Measurements from ENCODE around the gene SH3D19. TPM values are rescaled to one million over a fixed set of nuclear protein-coding genes. Genes with fewer than 3 reads are reported as not detected.
"Not testable (repeated sequence)": the region's sequence is repeated elsewhere in the genome, so short reads cannot be mapped to it uniquely, and the experiment has no call there.

Gene SH3D19
- polyA plus RNA-seq, 2 of the 4 experiments (the other 2 are of a cell fraction), result 15.3 to 22.9 TPM

DNA sequence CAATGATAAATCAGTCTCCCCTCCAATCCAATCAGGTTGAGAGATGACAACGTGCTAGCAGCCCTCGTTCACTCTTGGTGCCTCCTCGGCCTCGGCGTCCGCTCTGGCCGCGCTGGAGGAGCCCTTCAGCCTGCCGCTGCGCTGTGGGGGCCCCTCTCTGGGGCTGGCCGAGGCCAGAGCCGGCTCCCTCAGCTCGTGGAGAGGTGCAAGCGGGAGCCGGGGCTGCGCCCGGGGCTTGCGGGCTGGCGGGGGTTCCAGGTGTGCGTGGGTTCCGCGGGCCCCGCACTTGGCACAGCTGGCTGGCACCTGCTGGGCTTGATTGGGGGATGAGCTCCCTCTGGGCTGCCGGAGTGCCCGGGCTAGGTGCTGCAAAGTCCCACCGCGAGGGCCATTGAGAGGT is 89.4 kb downstream of the SH3D19 start (continued):
- TF ChIP-seq, protein P1, sequence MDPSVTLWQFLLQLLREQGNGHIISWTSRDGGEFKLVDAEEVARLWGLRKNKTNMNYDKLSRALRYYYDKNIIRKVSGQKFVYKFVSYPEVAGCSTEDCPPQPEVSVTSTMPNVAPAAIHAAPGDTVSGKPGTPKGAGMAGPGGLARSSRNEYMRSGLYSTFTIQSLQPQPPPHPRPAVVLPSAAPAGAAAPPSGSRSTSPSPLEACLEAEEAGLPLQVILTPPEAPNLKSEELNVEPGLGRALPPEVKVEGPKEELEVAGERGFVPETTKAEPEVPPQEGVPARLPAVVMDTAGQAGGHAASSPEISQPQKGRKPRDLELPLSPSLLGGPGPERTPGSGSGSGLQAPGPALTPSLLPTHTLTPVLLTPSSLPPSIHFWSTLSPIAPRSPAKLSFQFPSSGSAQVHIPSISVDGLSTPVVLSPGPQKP (IDR thresholded peaks at IDR 0.05; ENCODE audit: low read depth, low read length), result no peak
- TF ChIP-seq FOSB (CRISPR knock-in tag; IDR thresholded peaks at IDR 0.05) (no peak), RARB (CRISPR knock-in tag; IDR thresholded peaks at IDR 0.05) (no peak), RNF2 (IDR thresholded peaks at IDR 0.05; ENCODE audit: borderline replicate concordance, low read depth) (no peak), KDM5A (IDR thresholded peaks at IDR 0.05) (no peak)

DNA sequence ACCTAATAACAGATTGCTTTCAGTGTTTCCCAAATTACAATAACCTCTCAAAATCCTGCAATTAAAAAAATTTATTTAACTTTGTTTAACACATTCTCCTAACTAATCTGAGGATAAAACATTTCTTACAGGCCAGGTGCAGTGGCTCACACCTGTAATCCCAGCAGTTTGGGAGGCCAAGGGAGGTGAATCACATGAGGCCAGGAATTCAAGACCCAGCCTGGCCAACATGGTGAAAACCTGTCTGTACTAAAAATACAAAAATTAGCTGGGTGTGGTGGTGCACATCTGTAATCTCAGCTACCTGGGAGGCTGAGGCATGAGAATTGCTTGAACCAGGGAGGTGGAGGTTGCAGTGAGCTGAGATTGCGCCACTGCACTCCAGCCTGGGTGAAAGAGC is 90.0 kb downstream of the SH3D19 start:
- WGBS (ENCODE audit: missing lambda C conversion rate), result 100% methylated on average over 1 of the region's 1 CpG
- POLR2A ChIA-PET; H3K9me3 ChIP-seq; FAIRE-seq; DNase-seq (ENCODE audit: low read depth in 1 of 2, low spot score in 1 of 2); ATAC-seq; H3K4me3 ChIP-seq; H3K4me2 ChIP-seq; CTCF ChIA-PET; H3K27ac ChIP-seq; H3K4me1 ChIP-seq: not testable (repeated sequence)

DNA sequence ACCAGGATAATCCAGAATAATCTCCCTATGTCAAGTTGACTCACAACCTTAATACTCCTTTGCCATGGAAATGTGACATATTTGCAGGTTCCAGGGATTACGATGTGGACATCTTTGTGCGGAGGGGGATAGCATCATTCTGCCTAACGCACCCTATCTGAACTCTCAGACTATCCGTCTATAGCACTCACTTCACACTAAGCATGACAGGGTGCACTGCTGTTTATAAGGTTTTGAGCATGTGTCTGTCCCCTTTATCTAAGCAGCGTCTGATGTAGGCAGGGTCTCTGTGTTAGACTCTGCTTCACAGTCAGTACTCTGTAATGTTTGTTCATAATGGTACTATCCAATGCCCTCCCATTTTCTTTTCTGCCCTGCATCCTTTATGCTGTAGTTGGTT is 91.8 kb downstream of the SH3D19 start:
- whole genome bisulfite sequencing (ENCODE audit: missing lambda C conversion rate), result 98% methylated on average over 5 of the region's 5 CpGs
- no peak for FAIRE-seq
- Histone ChIP-seq H3K4me2 (no peak overlapping the region), H3K9me3 (no peaks in the 10 kb centered on the region), H3K27ac (no peak overlapping the region), H3K4me3 (no peak overlapping the region), H3K4me1 (peaks cover 4% of the 10 kb centered on the region; the same call in 2 of the 3 replicates)
- no peak for ATAC-seq
- ChIA-PET POLR2A (no interaction called here), CTCF (no interaction called here)
- no peak for TF ChIP-seq NFE2L2 (conservative IDR thresholded peaks at IDR 0.05; ENCODE audit: low read length)
- no peak for TF ChIP-seq FOSB (CRISPR knock-in tag; IDR thresholded peaks at IDR 0.05)
- TF ChIP-seq, protein P1 (IDR thresholded peaks at IDR 0.05; ENCODE audit: low read depth, low read length), result no peak
- TF ChIP-seq RNF2 (IDR thresholded peaks at IDR 0.05; ENCODE audit: borderline replicate concordance, low read depth), result no peak
- no peak for TF ChIP-seq JUN (IDR thresholded peaks at IDR 0.05)
- no peak for TF ChIP-seq HOXA7 (CRISPR knock-in tag; IDR thresholded peaks at IDR 0.05)
- no peak for DNase-seq (ENCODE audit: low read depth in 1 of 2, low spot score in 1 of 2)

DNA sequence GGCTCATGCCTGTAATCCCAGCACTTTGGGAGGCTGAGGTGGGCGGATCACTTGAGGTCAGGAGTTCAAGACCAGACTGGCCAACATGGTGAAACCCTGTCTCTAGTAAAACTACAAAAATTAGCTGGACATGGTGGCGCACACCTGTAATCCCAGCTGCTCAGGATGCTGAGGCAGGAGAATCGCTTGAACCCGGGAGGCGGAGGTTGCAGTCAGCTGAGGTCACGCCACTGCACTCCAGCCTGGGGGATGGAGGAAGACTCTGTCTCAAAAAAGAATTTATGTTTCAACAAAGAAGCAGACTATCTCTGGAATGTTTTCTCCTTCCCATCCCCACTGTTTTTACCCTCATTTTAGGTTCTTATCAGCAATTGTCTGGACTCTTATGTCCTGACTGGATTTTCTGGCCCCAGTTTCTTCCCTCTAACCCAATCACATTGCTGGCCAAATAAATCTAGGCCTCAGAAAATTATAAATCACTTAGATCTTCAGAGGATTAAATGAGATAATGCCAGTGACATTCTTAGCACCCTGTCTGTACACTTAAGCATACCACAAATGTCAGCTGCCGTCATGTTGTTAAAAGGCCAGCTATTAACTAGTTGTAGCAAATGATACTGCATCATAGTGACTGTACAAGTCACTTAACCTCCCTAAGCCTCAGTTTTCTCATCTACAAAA is 93.3 kb downstream of the SH3D19 start:
- FAIRE-seq, result no peak
- Histone ChIP-seq H3K4me1 (peaks cover 19% of the 10 kb centered on the region), H3K27ac (no peak overlapping the region), H3K9me3 (no peaks in the 10 kb centered on the region), H3K4me3 (no peak overlapping the region), H3K4me2 (no peak overlapping the region)
- 96% methylated on average over 7 of the region's 7 CpGs for WGBS (ENCODE audit: missing lambda C conversion rate)
- ChIA-PET CTCF (no interaction called here), POLR2A (interaction anchor here (0.5 kb wide), 1 partner anchor 1961 kb away, joined by 5 read pairs; no protein-coding TSS in a partner anchor)
- DNase-seq (ENCODE audit: low read depth in 1 of 2, low spot score in 1 of 2), result no peak
- TF ChIP-seq PHF8 (IDR thresholded peaks at IDR 0.05; ENCODE audit: borderline replicate concordance, low read depth) (no peak), HOXB13 (CRISPR knock-in tag; IDR thresholded peaks at IDR 0.05; ENCODE audit: low read depth) (no peak), POLR2AphosphoS2 (conservative IDR thresholded peaks at IDR 0.05; ENCODE audit: low read length) (no peak), RAD21 (conservative IDR thresholded peaks at IDR 0.05 in 1 of 2, IDR thresholded peaks at IDR 0.05 in 1 of 2) (no peak), ESRRA (IDR thresholded peaks at IDR 0.05; ENCODE audit: borderline replicate concordance, low read length) (no peak), EP300 (IDR thresholded peaks at IDR 0.05) (no peak)
- TF ChIP-seq, protein P2, sequence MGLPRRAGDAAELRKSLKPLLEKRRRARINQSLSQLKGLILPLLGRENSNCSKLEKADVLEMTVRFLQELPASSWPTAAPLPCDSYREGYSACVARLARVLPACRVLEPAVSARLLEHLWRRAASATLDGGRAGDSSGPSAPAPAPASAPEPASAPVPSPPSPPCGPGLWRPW (IDR thresholded peaks at IDR 0.05), result no peak
- TF ChIP-seq, protein P3, sequence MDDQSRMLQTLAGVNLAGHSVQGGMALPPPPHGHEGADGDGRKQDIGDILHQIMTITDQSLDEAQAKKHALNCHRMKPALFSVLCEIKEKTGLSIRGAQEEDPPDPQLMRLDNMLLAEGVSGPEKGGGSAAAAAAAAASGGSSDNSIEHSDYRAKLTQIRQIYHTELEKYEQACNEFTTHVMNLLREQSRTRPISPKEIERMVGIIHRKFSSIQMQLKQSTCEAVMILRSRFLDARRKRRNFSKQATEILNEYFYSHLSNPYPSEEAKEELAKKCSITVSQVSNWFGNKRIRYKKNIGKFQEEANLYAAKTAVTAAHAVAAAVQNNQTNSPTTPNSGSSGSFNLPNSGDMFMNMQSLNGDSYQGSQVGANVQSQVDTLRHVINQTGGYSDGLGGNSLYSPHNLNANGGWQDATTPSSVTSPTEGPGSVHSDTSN (IDR thresholded peaks at IDR 0.05), result no peak
- ATAC-seq, result no peak

All from A549 (cell line).